GM21576 (cell line): ENCODE measurements around the gene SERP1.

Experiments used
- ATAC-seq: cut with Tn5 transposase; IDR thresholded peaks from one replicate; pipeline ENCODE4 v1.9.1; 2021; ENCODE audit warnings: mild to moderate bottlenecking, moderate library complexity; ENCODE audit not compliant: unreplicated experiment

Gene SERP1

DNA sequence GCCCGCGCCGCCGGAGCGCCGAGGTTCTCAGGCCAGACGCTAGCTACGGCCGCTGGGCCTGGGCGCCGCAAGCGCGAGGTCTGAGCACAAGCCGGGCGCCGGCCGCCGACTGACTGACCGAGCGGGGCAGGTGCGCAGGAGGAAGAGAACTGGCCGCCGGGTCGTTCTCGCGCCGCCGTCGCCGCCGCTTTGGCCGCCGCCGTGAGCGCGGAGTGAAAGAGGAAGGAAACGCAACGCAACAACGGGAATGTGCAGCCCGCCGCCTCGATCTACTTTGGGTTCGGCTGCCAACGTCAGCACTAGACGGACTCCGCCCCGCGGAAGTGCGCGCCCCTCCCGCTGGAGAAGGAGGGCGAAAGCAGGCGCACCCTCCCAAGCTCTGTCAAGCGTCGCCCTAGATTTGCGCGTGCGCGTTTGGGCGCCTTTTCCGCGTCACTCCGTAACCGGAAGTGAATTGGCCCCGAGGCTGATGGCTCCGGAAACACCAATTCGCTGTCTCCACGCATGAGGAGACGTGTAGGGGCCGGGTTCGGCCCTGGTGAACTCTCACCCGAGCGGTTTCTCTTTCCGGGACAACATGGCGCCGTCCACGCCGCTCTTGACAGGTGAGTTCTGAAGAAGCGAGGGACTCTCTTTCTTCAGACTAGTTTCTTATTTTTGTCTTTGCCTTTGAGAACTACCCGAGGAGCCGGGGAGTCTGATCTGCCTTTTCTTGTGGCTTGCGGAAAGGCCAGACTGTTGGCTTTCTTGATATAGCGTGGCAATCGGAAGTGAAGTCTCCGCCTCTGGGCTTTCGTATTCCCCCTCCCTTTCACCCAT, at the start of gene SERP1, which contains the start of gene EIF2A:
Gene SERP1 (minus strand): TSS at position 271 of the 819 bp plus-strand sequence. CDS start 361 bp downstream, outside the sequence.
Gene EIF2A (plus strand): TSS at position 562 of the 819 bp plus-strand sequence. CDS start 16 bp downstream, at position 578.
- peak; percentile 93 for ATAC-seq

DNA sequence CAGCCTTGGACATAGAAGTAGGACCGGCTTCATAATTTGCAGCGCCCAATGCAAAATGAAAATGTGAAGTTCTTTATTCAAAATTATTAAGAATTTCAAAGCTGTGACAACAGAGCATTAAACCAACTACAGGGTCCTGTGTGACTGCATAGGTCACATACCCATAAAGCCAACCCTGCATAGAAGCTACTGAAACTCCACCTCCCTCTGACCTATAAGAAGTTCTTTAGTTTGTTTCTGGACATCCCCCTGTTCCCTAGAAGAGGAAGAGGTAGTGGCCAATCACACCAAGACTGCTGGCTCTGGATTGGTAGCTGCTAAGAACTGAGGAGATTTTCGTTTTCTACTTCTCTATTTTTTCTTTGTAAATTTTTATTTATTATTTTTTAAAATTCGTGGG, 47.9 kb upstream of the SERP1 start:
- ATAC-seq: no peak

GRCh38 chr3:150589759-150590158, 43.5 kb upstream of the SERP1 start:
- ATAC-seq: no peak

GRCh38 chr3:150588027-150588830, 41.9 kb upstream of the SERP1 start:
- ATAC-seq: no peak

DNA sequence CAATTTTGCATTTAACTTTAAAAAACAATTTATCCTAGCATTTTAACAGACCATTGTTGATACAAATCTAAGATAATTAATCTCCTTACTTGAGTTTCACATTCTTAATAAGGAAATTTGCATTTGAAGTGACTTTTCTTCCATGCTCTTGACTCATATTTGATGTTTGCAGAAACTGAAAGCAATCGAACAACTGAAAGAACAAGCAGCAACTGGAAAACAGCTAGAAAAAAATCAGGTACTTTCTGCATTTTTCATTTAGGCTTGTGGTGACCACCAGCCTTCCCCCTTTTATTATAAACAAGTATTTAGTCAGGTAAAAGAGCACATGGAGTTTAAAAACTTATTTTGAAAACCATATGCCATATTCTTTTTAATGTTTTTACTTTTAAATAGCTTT, 36.7 kb upstream of the SERP1 start:
- ATAC-seq: no peak

- ATAC-seq: peak; percentile 61
Observed at GRCh38 chr3:150582620-150583019, 36.3 kb upstream of the SERP1 start.

DNA sequence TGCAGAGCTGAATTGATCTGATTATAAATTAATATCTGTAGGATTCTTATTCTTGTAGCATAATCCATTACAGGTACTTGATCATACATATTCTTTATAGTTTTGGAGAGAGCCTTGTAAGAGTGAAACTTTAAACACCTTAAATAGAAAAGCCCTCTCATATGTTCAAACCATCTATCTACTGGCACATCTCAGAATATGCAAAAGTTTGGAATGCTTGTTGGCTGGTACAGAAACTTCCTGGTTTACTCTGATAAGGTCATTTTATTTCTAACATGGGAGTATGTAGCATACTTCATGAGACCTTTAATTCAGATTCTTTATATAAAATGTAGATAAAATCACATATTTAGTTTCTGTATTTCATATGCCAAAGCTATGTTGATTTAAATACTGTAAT, 34.9 kb upstream of the SERP1 start:
- ATAC-seq: no peak

DNA sequence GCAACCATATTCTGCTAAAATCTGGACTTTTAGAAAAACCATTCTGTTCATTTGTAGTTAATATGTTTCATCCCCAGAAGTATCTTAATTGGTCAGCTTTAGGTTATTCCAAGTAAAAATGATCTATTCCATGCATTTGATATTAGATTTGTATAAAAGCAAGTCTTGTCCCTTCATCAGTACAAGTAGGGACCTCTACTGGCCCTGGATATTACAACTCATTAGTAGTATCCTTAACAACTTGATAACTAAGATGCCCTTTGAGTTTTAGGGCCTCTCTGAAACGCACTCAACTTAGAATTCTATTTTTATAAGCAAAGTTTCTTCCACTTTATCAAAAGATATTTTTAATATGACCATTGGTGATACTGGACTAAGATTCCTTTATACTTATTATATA, 31.6 kb upstream of the SERP1 start:
- ATAC-seq: no peak

- no peak for ATAC-seq
Observed at GRCh38 chr3:150567328-150567727, 21.0 kb upstream of the SERP1 start.

DNA sequence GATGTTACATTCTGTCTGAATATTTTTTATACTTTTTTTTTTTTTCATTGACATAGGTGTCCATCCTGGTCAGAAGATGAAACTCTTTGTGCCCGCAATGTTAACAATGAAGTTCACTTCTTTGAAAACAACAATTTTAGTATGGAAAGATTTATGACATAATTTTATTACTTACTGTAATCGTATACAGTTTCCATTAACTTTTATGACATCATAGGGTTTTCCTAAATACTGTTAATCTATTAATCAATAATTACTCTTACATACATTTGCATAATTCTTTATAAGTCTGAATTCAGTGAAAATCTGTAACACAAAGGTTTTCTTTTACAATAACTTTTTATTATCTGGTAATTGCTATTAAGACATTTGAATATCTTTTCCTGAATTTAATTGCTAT, 17.9 kb upstream of the SERP1 start:
- no peak for ATAC-seq

DNA sequence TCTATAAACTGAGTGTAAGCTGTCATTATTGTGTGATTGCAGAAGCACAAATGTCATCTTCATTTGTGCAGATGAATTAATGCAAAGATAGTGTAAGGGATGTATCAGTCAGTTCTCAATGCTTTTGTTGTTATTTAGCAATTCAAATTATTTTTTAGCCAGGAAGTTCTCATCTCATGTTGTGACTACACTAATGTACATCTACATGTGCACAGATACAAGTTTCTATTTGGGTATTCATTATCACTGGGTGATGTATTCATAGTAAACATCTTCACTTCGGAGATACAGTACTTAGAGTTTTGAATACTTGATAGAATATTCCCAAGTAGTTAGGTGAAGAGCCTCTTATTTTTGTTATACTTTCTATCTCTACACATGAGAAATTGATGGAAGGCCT, 11.4 kb upstream of the SERP1 start:
- ATAC-seq: no peak

DNA sequence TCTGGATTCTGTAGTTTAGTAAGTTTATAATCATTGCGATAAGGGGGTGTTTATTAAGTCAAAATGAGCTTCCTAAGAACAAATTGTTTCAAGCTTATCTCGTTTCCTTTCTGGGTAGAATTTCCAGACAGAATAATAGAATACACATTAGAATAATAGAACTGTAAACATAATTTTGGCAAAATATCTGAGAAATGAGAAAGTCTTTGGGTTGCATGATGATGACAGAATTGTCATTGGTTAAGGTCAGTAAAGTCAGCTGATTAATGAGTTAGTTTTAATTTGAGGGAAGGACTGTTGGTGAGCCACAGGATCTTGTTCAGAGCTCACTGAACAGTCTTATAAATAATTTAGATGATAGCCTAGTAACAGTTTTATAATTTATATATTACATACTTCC, 10.5 kb upstream of the SERP1 start:
- no peak for ATAC-seq

GRCh38 chr3:150555859-150556436, 9.7 kb upstream of the SERP1 start:
- ATAC-seq: no peak

DNA sequence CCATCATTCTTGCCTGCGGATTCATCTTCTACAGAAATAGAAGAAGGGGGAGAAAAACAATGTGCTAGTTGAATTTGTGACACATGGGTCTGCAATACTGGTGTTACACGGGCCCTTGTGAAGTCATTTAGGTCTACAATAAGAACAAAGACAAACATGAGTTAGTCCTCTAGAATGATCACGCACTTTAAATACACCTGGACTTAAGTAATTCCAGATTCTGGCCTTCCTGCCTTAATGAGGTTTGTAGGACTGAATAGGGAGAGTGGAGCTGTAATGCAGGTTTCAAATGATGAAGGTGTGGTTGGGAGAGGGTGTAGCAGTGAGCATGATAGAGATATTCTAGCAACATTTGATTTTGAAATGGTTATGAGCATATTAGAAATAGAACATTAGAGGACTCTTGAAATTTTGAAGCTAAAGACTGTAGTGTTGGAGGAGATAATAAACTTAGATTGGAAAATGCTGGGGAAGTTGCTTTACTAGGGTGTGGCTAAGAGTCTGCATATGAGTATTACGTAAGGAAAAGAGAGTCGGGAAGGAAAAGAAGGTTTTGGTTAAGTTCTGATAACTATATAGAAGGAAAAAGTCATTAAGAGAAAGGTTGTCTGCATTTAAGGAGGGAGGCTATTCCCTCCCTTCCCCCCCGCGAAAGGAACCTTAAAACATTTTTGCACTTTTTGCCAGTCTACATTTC, 897 bp upstream of the SERP1 start:
- no peak for ATAC-seq

- no peak for ATAC-seq
Observed at GRCh38 chr3:150545419-150546225, 674 bp downstream of the SERP1 start.

GRCh38 chr3:150544726-150545125, 1.6 kb downstream of the SERP1 start:
- ATAC-seq: no peak

DNA sequence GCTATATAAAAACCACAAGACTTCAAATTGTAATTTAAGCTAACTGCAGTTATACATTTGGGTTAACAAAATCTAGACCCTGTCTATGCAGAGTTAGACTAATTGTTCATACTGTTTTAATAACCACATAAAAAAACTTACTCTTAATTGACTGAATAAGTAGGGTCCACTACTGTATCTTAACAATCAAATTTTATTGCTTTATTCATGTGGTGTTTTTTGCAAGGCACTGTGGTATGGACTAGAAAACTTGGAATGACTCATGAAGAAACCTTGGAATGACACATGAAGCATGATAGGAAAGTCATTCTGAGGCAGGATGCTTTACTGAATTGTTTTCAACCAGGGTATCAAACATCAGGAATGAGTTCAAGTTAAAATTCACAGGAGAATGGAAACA, 2.3 kb downstream of the SERP1 start:
- no peak for ATAC-seq

GRCh38 chr3:150543531-150543930, 2.8 kb downstream of the SERP1 start:
- ATAC-seq: no peak

- ATAC-seq: no peak
Observed at GRCh38 chr3:150543128-150543527, 3.2 kb downstream of the SERP1 start.

- no peak for ATAC-seq
Observed at GRCh38 chr3:150540991-150541390, 5.3 kb downstream of the SERP1 start.
